ENCODE results near the gene UBR4.

The UBR4 gene

GRCh38 chr1:19169642-19170041, 40.4 kb downstream of the UBR4 start:
- H3K4me1 ChIP-seq (ENCODE audit: control insufficient read depth in 1 of 2, insufficient read depth in 1 of 2, low read depth in 1 of 2, low read length in 1 of 2), result no peaks in the 10 kb centered on the region
- no peaks in the 10 kb centered on the region for H3K27me3 ChIP-seq
- H3K4me3 ChIP-seq (ENCODE audit: low read depth in 1 of 2, low read length in 1 of 2), result no peak overlapping the region
- TF ChIP-seq CTCF (IDR thresholded peaks at IDR 0.05), result no peak
- H3K9me3 ChIP-seq, result no peaks in the 10 kb centered on the region
- H3K36me3 ChIP-seq, result peaks cover 99% of the 10 kb centered on the region
- H3K27ac ChIP-seq, result no peak overlapping the region

DNA sequence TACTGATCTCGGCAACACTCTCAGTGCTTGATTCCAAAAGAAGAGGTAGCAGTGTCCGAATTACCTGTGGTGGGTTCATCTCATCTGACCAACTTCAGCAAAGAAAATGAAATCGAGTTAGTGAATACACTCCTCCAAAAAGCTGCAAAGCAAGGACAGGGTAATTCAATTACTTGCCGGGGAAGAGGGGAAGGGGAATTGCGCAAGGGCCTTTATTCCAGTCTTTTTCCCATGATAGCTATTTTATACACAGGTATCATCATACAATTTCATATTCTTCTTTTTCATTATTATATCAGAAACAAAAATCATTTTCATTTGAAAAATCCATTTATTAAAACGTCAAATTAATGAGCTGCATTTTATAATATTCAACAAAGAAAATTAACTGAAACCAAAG, 42.9 kb downstream of the UBR4 start:
- H3K9me3 ChIP-seq, result no peaks in the 10 kb centered on the region
- H3K4me1 ChIP-seq (ENCODE audit: control insufficient read depth in 1 of 2, insufficient read depth in 1 of 2, low read depth in 1 of 2, low read length in 1 of 2), result no peaks in the 10 kb centered on the region
- no peaks in the 10 kb centered on the region for H3K27me3 ChIP-seq
- peaks cover 99% of the 10 kb centered on the region for H3K36me3 ChIP-seq
- no peak for TF ChIP-seq CTCF (IDR thresholded peaks at IDR 0.05)
- no peak overlapping the region for H3K4me3 ChIP-seq (ENCODE audit: low read depth in 1 of 2, low read length in 1 of 2)
- no peak overlapping the region for H3K27ac ChIP-seq

DNA sequence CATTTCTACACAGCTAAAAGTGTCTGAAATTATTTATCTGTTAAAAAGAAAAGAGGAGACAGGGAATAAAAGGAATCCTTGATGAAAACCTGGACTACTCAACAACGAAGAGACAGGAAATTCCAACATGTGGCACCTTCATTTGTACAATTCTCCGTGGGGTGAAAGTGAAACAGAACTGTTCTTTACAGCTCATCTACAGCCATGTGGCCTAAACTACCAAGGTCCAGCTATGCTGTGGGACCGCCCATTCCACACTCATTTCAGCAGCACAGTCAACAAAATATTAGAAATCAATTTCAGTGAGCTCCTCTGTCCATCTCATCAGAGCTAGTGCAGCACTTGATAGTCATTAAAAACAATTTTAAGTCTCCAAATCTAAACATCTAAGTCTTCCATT, 44.0 kb downstream of the UBR4 start:
- no peak overlapping the region for H3K4me3 ChIP-seq (ENCODE audit: low read depth in 1 of 2, low read length in 1 of 2)

GRCh38 chr1:19165501-19165900, 44.6 kb downstream of the UBR4 start:
- Histone ChIP-seq H3K27ac (no peak overlapping the region), H3K9me3 (no peaks in the 10 kb centered on the region), H3K36me3 (peaks cover 99% of the 10 kb centered on the region), H3K4me1 (ENCODE audit: control insufficient read depth in 1 of 2, insufficient read depth in 1 of 2, low read depth in 1 of 2, low read length in 1 of 2) (no peaks in the 10 kb centered on the region), H3K27me3 (no peaks in the 10 kb centered on the region), H3K4me3 (ENCODE audit: low read depth in 1 of 2, low read length in 1 of 2) (no peak overlapping the region)
- TF ChIP-seq CTCF (IDR thresholded peaks at IDR 0.05), result no peak

More for the DNA sequence above, 44.0 kb downstream of the UBR4 start:
- no peak for TF ChIP-seq CTCF (IDR thresholded peaks at IDR 0.05)
- Histone ChIP-seq H3K27ac (no peak overlapping the region), H3K9me3 (no peaks in the 10 kb centered on the region), H3K27me3 (no peaks in the 10 kb centered on the region), H3K4me1 (ENCODE audit: control insufficient read depth in 1 of 2, insufficient read depth in 1 of 2, low read depth in 1 of 2, low read length in 1 of 2) (no peaks in the 10 kb centered on the region), H3K36me3 (peaks cover 99% of the 10 kb centered on the region)

- H3K4me1 ChIP-seq (ENCODE audit: control insufficient read depth in 1 of 2, insufficient read depth in 1 of 2, low read depth in 1 of 2, low read length in 1 of 2), result no peaks in the 10 kb centered on the region
- TF ChIP-seq CTCF (IDR thresholded peaks at IDR 0.05), result no peak
- H3K9me3 ChIP-seq, result no peaks in the 10 kb centered on the region
- H3K4me3 ChIP-seq (ENCODE audit: low read depth in 1 of 2, low read length in 1 of 2), result no peak overlapping the region
- no peaks in the 10 kb centered on the region for H3K27me3 ChIP-seq
- H3K36me3 ChIP-seq, result peaks cover 99% of the 10 kb centered on the region
- H3K27ac ChIP-seq, result no peak overlapping the region
These were observed 45.6 kb downstream of the UBR4 start for GRCh38 chr1:19164274-19165015.

Data from neutrophil (primary cell).